Adrenal gland (tissue), 12 donors: Measurements from ENCODE around the gene HABP2. TPM values are rescaled to one million over a fixed set of nuclear protein-coding genes. Genes with fewer than 3 reads are reported as not detected.

Experiments
- DNase-seq, 7 donors: peaks; one replicate each; pipeline ENCODE4 v3.0.0-alpha.2; 2019 to 2020
- H3K27ac ChIP-seq, 5 donors: fragments of 200-600 bp; sonication (generic) in 4 of 5; 1 replicate in 3 of 5; 2 replicates in 2 of 5; pipeline versions ENCODE4 v1.5.1 to v1.8.0; 2016 to 2020; ENCODE audit warnings: mild to moderate bottlenecking in 1 of 5
- H3K27me3 ChIP-seq: fragments of 200-600 bp; 2 replicates; pipeline ENCODE4 v1.8.0; 2021
- H3K36me3 ChIP-seq, 2 donors: fragments of 200-600 bp; replicated peaks in 1 of 2; 1 replicate in 1 of 2; 2 replicates in 1 of 2; pipeline versions ENCODE4 v1.5.1 to v1.8.0; 2018 to 2022
- H3K4me1 ChIP-seq, 2 donors: fragments of 200-600 bp; replicated peaks in 1 of 2; 1 replicate in 1 of 2; 2 replicates in 1 of 2; pipeline versions ENCODE4 v1.5.1 to v1.8.0; 2018 to 2021
- H3K4me3 ChIP-seq, 4 donors: fragments of 200-600 bp; sonication (generic) in 3 of 4; one replicate each; pipeline ENCODE4 v1.5.1; 2016 to 2018
- H3K9me3 ChIP-seq, 3 donors: fragments of 200-600 bp; sonication (generic) in 1 of 3; replicated peaks in 1 of 3; 1 replicate in 2 of 3; 2 replicates in 1 of 3; pipeline versions ENCODE4 v1.5.1 to v1.8.0; 2016 to 2021
- POLR2A ChIP-seq, 2 donors: fragments of 450-650 bp; IDR thresholded peaks; one replicate each; pipeline ENCODE4 v1.6.1; 2017; ENCODE audit warnings: antibody characterized with exemption in 2 of 2, mild to moderate bottlenecking in 2 of 2, moderate library complexity in 1 of 2
- WGBS, 4 donors: extraction: QIAGEN DNeasy Blood & Tissue Kit in 2 of 4; methylation state at CpG; one replicate each; pipeline versions ENCODE4 v1.1.5 to v1.1.7; 2013 to 2017; 5-methylcytosine and 5-hydroxymethylcytosine counted together
- intact Hi-C, 2 donors: fragments of 100-400 bp; cut with DNase I; formaldehyde crosslinking; loops; one replicate each; pipeline versions ENCODE4 v1.14.1 to v1.15.0; 2022 to 2023
- polyA plus RNA-seq, 3 donors: library from polyadenylated mRNA; stranded (reverse); fragments of 200-250 nt in 2 of 3; fragments of 350-450 nt in 1 of 3; fragmentation: Illumina TruSeq in 1 of 3; extraction: RNeasy Lipid Tissue Mini Kit (QIAGEN cat#74804) in 1 of 3; gene quantifications; one replicate each; pipeline ENCODE4 v1.2.3, GENCODE V29; 2013 to 2014
- total RNA-seq, 9 donors: library from RNA; depleted of rRNA in 4 of 9; stranded (reverse); fragments of >200 nt in 4 of 9; fragments of 120-200 nt in 1 of 9; fragmentation: NEBNext Ultra II Directional in 1 of 9; extraction: Animal tissue kit (Norgen Biotek cat#: 25700) in 1 of 9; gene quantifications; one replicate each; pipeline versions ENCODE4 v1.1.0 to v1.2.4, GENCODE V29; 2013 to 2023
- TF ChIP-seq, protein P1 (sequence below), 6 experiments: fragments of 450-650 bp in 4 of 6; fragments of 200-600 bp in 2 of 6; sonication (generic) in 1 of 6; IDR thresholded peaks; 1 replicate in 5 of 6; 2 replicates in 1 of 6; pipeline versions ENCODE4 v1.5.1 to v1.8.0; 2016 to 2021; ENCODE audit warnings: antibody characterized with exemption in 6 of 6, mild to moderate bottlenecking in 2 of 6, moderate library complexity in 1 of 6
- donor health status: healthy with polysubstance abuse.
- donor health status: Bipolar disorder and iron deficiency.
- donor health status: DM: yes; HTN: yes; CAD: no.
- donor health status: DM: no; HTN: no; CAD: no.
- donor health status: DM: no; HTN: no; CAD: no.
- donor health status: DM: yes; HTN: yes; CAD: no.

Gene HABP2
- total and polyA plus RNA-seq, 12 donors, result 0.11 to 0.29 (median 0.13) TPM; not detected in 9

- TF ChIP-seq POLR2A (IDR thresholded peaks at IDR 0.05), result no peak
- TF ChIP-seq, protein P1, sequence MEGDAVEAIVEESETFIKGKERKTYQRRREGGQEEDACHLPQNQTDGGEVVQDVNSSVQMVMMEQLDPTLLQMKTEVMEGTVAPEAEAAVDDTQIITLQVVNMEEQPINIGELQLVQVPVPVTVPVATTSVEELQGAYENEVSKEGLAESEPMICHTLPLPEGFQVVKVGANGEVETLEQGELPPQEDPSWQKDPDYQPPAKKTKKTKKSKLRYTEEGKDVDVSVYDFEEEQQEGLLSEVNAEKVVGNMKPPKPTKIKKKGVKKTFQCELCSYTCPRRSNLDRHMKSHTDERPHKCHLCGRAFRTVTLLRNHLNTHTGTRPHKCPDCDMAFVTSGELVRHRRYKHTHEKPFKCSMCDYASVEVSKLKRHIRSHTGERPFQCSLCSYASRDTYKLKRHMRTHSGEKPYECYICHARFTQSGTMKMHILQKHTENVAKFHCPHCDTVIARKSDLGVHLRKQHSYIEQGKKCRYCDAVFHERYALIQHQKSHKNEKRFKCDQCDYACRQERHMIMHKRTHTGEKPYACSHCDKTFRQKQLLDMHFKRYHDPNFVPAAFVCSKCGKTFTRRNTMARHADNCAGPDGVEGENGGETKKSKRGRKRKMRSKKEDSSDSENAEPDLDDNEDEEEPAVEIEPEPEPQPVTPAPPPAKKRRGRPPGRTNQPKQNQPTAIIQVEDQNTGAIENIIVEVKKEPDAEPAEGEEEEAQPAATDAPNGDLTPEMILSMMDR (IDR thresholded peaks at IDR 0.05), result no peak
- no peak overlapping the region for H3K27ac ChIP-seq
- no peak for DNase-seq
- H3K9me3 ChIP-seq, result no peaks in the 10 kb centered on the region
- no peaks in the 10 kb centered on the region for H3K4me1 ChIP-seq
- intact Hi-C loops, result no loop called here
- H3K27me3 ChIP-seq, result peaks cover 18% of the 10 kb centered on the region
- H3K36me3 ChIP-seq, result no peaks in the 10 kb centered on the region
- WGBS, 4 donors, result 19 to 24% (median 21%) methylated on average over 7 of the region's 7 CpGs
- no peak overlapping the region for H3K4me3 ChIP-seq
Measured at GRCh38 chr10:113617086-113617485, 64.2 kb downstream of the HABP2 start.

DNA sequence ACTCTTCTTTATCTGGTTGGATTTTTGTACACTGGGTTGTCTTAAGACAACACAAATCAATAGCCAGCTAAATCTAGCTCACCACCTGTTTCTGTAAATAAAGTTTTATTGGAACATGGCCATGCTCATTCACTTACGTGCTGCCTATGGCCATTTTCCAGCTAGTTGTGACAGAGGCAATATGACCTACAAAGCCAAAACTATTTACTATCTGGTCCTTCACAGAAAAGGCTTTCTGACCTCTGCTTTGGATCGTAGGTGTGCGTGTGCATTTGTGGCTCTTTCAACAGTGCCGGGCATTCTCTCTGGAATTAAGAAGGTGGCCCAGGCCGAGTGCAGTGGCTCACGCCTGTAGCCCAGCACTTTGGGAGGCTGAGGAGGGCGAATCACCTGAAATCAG lies 65.5 kb downstream of the HABP2 start:
- Histone ChIP-seq H3K36me3 (no peaks in the 10 kb centered on the region), H3K4me1 (no peaks in the 10 kb centered on the region), H3K27ac (no peak overlapping the region), H3K9me3 (no peaks in the 10 kb centered on the region), H3K4me3 (no peak overlapping the region), H3K27me3 (peaks cover 23% of the 10 kb centered on the region)
- TF ChIP-seq POLR2A (IDR thresholded peaks at IDR 0.05), result no peak
- TF ChIP-seq, protein P1 (IDR thresholded peaks at IDR 0.05), result no peak
- intact Hi-C loops, result no loop called here
- DNase-seq, result no peak
- 72 to 80% (median 74%) methylated on average over 6 to 7 of the region's 7 CpGs for WGBS, 4 donors

DNA sequence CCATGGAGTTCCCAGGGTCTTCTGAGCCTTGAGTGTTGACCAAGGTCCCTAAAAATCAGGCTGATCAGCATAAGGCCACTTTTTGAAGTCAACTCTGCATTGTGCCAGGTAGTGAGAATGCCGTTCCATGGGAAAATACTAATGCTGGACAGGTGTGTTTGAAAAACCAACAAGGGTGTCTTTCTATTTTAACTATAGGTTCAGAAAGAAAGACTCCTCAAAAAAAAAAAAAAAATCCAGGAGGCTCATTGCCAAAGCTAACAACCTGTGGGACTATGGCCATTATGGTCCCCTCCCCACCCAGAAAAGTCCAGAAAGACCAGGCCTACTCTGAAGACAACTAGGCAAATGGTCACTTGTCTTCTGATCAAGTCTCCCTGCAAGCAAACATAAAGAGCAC lies 66.5 kb downstream of the HABP2 start:
- no peaks in the 10 kb centered on the region for H3K4me1 ChIP-seq
- TF ChIP-seq, protein P1 (IDR thresholded peaks at IDR 0.05), result no peak
- TF ChIP-seq POLR2A (IDR thresholded peaks at IDR 0.05), result no peak
- no peak for DNase-seq
- peaks cover 23% of the 10 kb centered on the region for H3K27me3 ChIP-seq
- intact Hi-C loops, result no loop called here
- H3K27ac ChIP-seq, result no peak overlapping the region
- H3K4me3 ChIP-seq, result no peak overlapping the region
- H3K36me3 ChIP-seq, result no peaks in the 10 kb centered on the region
- 90 to 94% (median 93%) methylated on average over 1 of the region's 1 CpG for WGBS, 4 donors
- H3K9me3 ChIP-seq, result no peaks in the 10 kb centered on the region

DNA sequence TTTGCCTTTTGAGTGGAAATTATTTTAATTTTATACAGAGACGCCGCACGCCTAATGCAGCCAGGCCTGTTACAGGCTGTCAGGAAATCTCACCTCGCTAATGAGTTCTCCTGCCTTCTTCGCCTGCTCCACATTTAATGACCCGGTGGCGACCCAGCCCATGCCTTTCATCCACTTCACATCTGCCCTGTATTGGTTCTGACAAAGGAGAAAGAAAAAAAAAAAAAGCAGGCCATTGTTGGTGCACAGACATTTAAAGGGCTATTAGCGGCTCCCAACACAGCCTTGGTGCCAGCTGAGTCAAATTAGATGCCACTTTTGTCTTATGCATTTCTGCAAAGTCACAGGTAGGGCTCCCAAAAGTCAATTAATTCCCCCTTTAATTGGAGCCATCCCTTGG lies 67.7 kb downstream of the HABP2 start:
- Histone ChIP-seq H3K27me3 (peaks cover 23% of the 10 kb centered on the region), H3K4me3 (no peak overlapping the region), H3K9me3 (no peaks in the 10 kb centered on the region), H3K4me1 (no peaks in the 10 kb centered on the region), H3K36me3 (no peaks in the 10 kb centered on the region), H3K27ac (no peak overlapping the region)
- 75 to 86% (median 77%) methylated on average over 8 of the region's 8 CpGs for WGBS, 4 donors
- TF ChIP-seq, protein P1 (IDR thresholded peaks at IDR 0.05), result no peak
- no peak for TF ChIP-seq POLR2A (IDR thresholded peaks at IDR 0.05)
- no peak for DNase-seq
- intact Hi-C loops, result no loop called here
